Right lobe of liver (tissue), 6 donors: Measurements from ENCODE around the gene PPP1R37. TPM values are rescaled to one million over a fixed set of nuclear protein-coding genes. Genes with fewer than 3 reads are reported as not detected.

Experiments
- ATAC-seq, 4 donors: fragments of 200-7000 bp; cut with Tn5 transposase; one replicate each; pipeline ENCODE4 v1.9.1; 2020; ENCODE audit warnings: mild to moderate bottlenecking in 4 of 4, moderate library complexity in 4 of 4
- DNase-seq, 3 donors: peaks; one replicate each; pipeline ENCODE4 v3.0.0-alpha.2; 2020
- H3K27ac ChIP-seq, 3 donors: fragments of 200-600 bp; one replicate each; pipeline ENCODE4 v1.8.0; 2022
- H3K27me3 ChIP-seq, 2 donors: fragments of 200-600 bp; one replicate each; pipeline ENCODE4 v1.8.0; 2022
- H3K36me3 ChIP-seq, 4 donors: fragments of 200-600 bp; sonication (generic) in 1 of 4; one replicate each; pipeline versions ENCODE4 v1.5.1 to v1.8.0; 2017 to 2022; ENCODE audit warnings: control low read depth in 1 of 4
- H3K4me1 ChIP-seq, 4 donors: fragments of 200-600 bp; sonication (generic) in 1 of 4; one replicate each; pipeline versions ENCODE4 v1.5.1 to v1.8.0; 2017 to 2022; ENCODE audit warnings: control low read depth in 1 of 4
- H3K4me3 ChIP-seq, 3 donors: fragments of 200-600 bp; one replicate each; pipeline ENCODE4 v1.8.0; 2022
- H3K9me3 ChIP-seq, 4 donors: fragments of 200-600 bp; sonication (generic) in 1 of 4; one replicate each; pipeline versions ENCODE4 v1.5.1 to v1.8.0; 2017 to 2022; ENCODE audit warnings: control low read depth in 1 of 4
- CTCF ChIP-seq, 4 donors: fragments of 200-600 bp in 3 of 4; fragments of 450-650 bp in 1 of 4; IDR thresholded peaks; one replicate each; pipeline versions ENCODE4 v1.5.1 to v1.8.0; 2016 to 2022; ENCODE audit warnings: antibody characterized with exemption in 4 of 4, mild to moderate bottlenecking in 2 of 4
- POLR2A ChIP-seq: fragments of 450-650 bp; IDR thresholded peaks from one replicate; pipeline ENCODE4 v1.6.1; 2017; ENCODE audit warnings: antibody characterized with exemption, mild to moderate bottlenecking
- WGBS: methylation state at CpG from one replicate; pipeline ENCODE4 v1.1.6; 2018; ENCODE audit warnings: low coverage, low lambda C conversion rate; ENCODE audit not compliant: insufficient coverage; ENCODE audit errors: missing lambda C conversion rate; 5-methylcytosine and 5-hydroxymethylcytosine counted together
- intact Hi-C, 2 donors: fragments of 100-400 bp; cut with DNase I; formaldehyde crosslinking; loops; one replicate each; pipeline versions ENCODE4 v1.11.2 to v1.14.1; 2022
- total RNA-seq, 6 experiments: library from RNA; depleted of rRNA in 2 of 6; stranded (reverse); fragments of >200 nt in 2 of 6; fragmentation: NEBNext Ultra II Directional in 3 of 6; extraction: Animal tissue kit (Norgen Biotek cat#: 25700) in 3 of 6; gene quantifications; one replicate each; pipeline versions ENCODE4 v1.1.0 to v1.2.4, GENCODE V29; 2016 to 2023
- donor health status: DM: no; HTN: yes; CAD: no.
- donor health status: DM: no; HTN: no; CAD: no.
- donor health status: DM: no; HTN: no; CAD: no.
- donor health status: DM: no; HTN: yes; CAD: no.
- donor health status: DM: no; HTN: yes; CAD: no.

Gene PPP1R37
- total RNA-seq, 6 experiments from 2014 or later = 10.1 to 14.3 (median 11.0) TPM

GRCh38 chr19:45135176-45135885 is 42.4 kb downstream of the PPP1R37 start:
- 95% methylated on average over 7 of the region's 21 CpGs for whole genome bisulfite sequencing
- no peaks in the 10 kb centered on the region for H3K36me3 ChIP-seq
- ATAC-seq (no peak), DNase-seq (no peak)
- no peak for TF ChIP-seq POLR2A
- TF ChIP-seq CTCF (IDR thresholded peaks at IDR 0.05) = no peak
- intact Hi-C loops = no loop called here
- H3K27me3 ChIP-seq = no peaks in the 10 kb centered on the region
- H3K9me3 ChIP-seq = no peaks in the 10 kb centered on the region
- H3K4me1 ChIP-seq = no peaks in the 10 kb centered on the region
- H3K27ac ChIP-seq = no peak overlapping the region
- H3K4me3 ChIP-seq = no peak overlapping the region

GRCh38 chr19:45136507-45137178 is 43.7 kb downstream of the PPP1R37 start:
- WGBS = 64% methylated on average over 4 of the region's 12 CpGs
- H3K4me1 ChIP-seq = no peaks in the 10 kb centered on the region
- no peak overlapping the region for H3K27ac ChIP-seq
- no peaks in the 10 kb centered on the region for H3K36me3 ChIP-seq
- no peaks in the 10 kb centered on the region for H3K27me3 ChIP-seq
- H3K9me3 ChIP-seq = no peaks in the 10 kb centered on the region
- intact Hi-C loops = no loop called here
- no peak for DNase-seq
- no peak overlapping the region for H3K4me3 ChIP-seq
- TF ChIP-seq POLR2A = no peak
- no peak for TF ChIP-seq CTCF (IDR thresholded peaks at IDR 0.05)
- ATAC-seq = peak in 3 of 4 donors; percentile 8 to 23 (median 11)

GRCh38 chr19:45137179-45137761 is 44.3 kb downstream of the PPP1R37 start:
- DNase-seq = no peak
- Histone ChIP-seq H3K9me3 (no peaks in the 10 kb centered on the region), H3K36me3 (peaks cover 0 to 5% (median 0%) of the 10 kb centered on the region in 4 donors), H3K4me1 (no peaks in the 10 kb centered on the region), H3K4me3 (no peak overlapping the region), H3K27ac (no peak overlapping the region), H3K27me3 (no peaks in the 10 kb centered on the region)
- 71% methylated on average over 7 of the region's 17 CpGs for whole genome bisulfite sequencing
- no peak for ATAC-seq
- intact Hi-C loops = no loop called here
- TF ChIP-seq POLR2A = no peak
- no peak for TF ChIP-seq CTCF (IDR thresholded peaks at IDR 0.05)

GRCh38 chr19:45138303-45138751 is 45.3 kb downstream of the PPP1R37 start:
- 70% methylated on average over 2 of the region's 11 CpGs for WGBS
- H3K27ac ChIP-seq = no peak overlapping the region
- DNase-seq (no peak), ATAC-seq (peak in 1 of 4 donors; percentile 5)
- no peak overlapping the region for H3K4me3 ChIP-seq
- peaks cover 0 to 6% (median 0%) of the 10 kb centered on the region in 4 donors for H3K36me3 ChIP-seq
- no peaks in the 10 kb centered on the region for H3K27me3 ChIP-seq
- no peaks in the 10 kb centered on the region for H3K9me3 ChIP-seq
- H3K4me1 ChIP-seq = no peaks in the 10 kb centered on the region
- TF ChIP-seq POLR2A (no peak), CTCF (IDR thresholded peaks at IDR 0.05) (no peak)
- intact Hi-C loops = no loop called here
